Measurements from ENCODE around the gene PPFIA3.
"Not testable (repeated sequence)": the region's sequence is repeated elsewhere in the genome, so short reads cannot be mapped to it uniquely, and the experiment has no call there.

DNA sequence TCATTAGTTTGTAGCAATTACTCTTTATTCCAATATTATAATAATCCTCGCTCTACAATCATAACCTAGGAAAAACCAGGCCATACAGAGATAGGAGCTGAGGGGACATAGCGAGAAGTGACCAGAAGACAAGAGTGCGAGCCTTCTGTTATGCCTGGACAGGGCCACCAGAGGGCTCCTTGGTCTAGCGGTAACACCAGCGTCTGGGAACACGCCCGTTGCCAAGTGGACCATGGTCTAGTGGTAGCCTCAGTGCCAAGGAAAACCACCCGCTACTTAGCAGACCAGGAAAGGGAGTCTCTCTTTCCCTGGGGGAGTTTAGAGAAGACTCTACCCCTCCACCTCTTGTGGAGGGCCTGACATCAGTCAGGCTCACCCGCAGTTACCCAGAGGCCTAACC, 44.5 kb upstream of the PPFIA3 start:
- not testable (repeated sequence) for TF ChIP-seq GABPA (IDR thresholded peaks at IDR 0.05; ENCODE audit: low read depth); POLR2AphosphoS5 (IDR thresholded peaks at IDR 0.05; ENCODE audit: low read depth, low read length)
- TF ChIP-seq, protein P1, sequence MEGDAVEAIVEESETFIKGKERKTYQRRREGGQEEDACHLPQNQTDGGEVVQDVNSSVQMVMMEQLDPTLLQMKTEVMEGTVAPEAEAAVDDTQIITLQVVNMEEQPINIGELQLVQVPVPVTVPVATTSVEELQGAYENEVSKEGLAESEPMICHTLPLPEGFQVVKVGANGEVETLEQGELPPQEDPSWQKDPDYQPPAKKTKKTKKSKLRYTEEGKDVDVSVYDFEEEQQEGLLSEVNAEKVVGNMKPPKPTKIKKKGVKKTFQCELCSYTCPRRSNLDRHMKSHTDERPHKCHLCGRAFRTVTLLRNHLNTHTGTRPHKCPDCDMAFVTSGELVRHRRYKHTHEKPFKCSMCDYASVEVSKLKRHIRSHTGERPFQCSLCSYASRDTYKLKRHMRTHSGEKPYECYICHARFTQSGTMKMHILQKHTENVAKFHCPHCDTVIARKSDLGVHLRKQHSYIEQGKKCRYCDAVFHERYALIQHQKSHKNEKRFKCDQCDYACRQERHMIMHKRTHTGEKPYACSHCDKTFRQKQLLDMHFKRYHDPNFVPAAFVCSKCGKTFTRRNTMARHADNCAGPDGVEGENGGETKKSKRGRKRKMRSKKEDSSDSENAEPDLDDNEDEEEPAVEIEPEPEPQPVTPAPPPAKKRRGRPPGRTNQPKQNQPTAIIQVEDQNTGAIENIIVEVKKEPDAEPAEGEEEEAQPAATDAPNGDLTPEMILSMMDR (IDR thresholded peaks at IDR 0.05): peak; percentile 50
- TF ChIP-seq, protein P2, sequence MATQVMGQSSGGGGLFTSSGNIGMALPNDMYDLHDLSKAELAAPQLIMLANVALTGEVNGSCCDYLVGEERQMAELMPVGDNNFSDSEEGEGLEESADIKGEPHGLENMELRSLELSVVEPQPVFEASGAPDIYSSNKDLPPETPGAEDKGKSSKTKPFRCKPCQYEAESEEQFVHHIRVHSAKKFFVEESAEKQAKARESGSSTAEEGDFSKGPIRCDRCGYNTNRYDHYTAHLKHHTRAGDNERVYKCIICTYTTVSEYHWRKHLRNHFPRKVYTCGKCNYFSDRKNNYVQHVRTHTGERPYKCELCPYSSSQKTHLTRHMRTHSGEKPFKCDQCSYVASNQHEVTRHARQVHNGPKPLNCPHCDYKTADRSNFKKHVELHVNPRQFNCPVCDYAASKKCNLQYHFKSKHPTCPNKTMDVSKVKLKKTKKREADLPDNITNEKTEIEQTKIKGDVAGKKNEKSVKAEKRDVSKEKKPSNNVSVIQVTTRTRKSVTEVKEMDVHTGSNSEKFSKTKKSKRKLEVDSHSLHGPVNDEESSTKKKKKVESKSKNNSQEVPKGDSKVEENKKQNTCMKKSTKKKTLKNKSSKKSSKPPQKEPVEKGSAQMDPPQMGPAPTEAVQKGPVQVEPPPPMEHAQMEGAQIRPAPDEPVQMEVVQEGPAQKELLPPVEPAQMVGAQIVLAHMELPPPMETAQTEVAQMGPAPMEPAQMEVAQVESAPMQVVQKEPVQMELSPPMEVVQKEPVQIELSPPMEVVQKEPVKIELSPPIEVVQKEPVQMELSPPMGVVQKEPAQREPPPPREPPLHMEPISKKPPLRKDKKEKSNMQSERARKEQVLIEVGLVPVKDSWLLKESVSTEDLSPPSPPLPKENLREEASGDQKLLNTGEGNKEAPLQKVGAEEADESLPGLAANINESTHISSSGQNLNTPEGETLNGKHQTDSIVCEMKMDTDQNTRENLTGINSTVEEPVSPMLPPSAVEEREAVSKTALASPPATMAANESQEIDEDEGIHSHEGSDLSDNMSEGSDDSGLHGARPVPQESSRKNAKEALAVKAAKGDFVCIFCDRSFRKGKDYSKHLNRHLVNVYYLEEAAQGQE (IDR thresholded peaks at IDR 0.05; ENCODE audit: low read depth, low read length): not testable (repeated sequence)
